ENCODE results near the gene GOLGA8G.
"Not testable (repeated sequence)": the region's sequence is repeated elsewhere in the genome, so short reads cannot be mapped to it uniquely, and the experiment has no call there.

GRCh38 chr15:28553268-28553667 lies 20.5 kb upstream of the GOLGA8G start, which contains the start of gene GOLGA6L25:
- TF ChIP-seq POLR2A, POLR2AphosphoS5 (IDR thresholded peaks at IDR 0.05): not testable (repeated sequence)
- TF ChIP-seq, protein P1, sequence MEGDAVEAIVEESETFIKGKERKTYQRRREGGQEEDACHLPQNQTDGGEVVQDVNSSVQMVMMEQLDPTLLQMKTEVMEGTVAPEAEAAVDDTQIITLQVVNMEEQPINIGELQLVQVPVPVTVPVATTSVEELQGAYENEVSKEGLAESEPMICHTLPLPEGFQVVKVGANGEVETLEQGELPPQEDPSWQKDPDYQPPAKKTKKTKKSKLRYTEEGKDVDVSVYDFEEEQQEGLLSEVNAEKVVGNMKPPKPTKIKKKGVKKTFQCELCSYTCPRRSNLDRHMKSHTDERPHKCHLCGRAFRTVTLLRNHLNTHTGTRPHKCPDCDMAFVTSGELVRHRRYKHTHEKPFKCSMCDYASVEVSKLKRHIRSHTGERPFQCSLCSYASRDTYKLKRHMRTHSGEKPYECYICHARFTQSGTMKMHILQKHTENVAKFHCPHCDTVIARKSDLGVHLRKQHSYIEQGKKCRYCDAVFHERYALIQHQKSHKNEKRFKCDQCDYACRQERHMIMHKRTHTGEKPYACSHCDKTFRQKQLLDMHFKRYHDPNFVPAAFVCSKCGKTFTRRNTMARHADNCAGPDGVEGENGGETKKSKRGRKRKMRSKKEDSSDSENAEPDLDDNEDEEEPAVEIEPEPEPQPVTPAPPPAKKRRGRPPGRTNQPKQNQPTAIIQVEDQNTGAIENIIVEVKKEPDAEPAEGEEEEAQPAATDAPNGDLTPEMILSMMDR (IDR thresholded peaks at IDR 0.05): not testable (repeated sequence)

Measured in breast epithelium (tissue), 3 donors.